Fibroblast of skin of left quadriceps (primary cell): ENCODE results near the gene FGFRL1.
"Not testable (repeated sequence)": the region's sequence is repeated elsewhere in the genome, so short reads cannot be mapped to it uniquely, and the experiment has no call there.

Experiments used
- DNase-seq, 2 experiments: peaks; one replicate each; pipeline ENCODE4 v3.0.0-alpha.2; 2013; ENCODE audit warnings: low read depth in 2 of 2

FGFRL1 gene

GRCh38 chr4:1051472-1051871 lies 40.0 kb downstream of the FGFRL1 start:
- no peak for DNase-seq

- no peak for DNase-seq
Measured at GRCh38 chr4:1052231-1052671, 40.8 kb downstream of the FGFRL1 start.

- peak; percentile 73 to 75 for DNase-seq
Measured at GRCh38 chr4:1053080-1053661, 41.7 kb downstream of the FGFRL1 start.

GRCh38 chr4:1053891-1054290 lies 42.5 kb downstream of the FGFRL1 start:
- not testable (repeated sequence) for DNase-seq

GRCh38 chr4:1054696-1055242 lies 43.3 kb downstream of the FGFRL1 start:
- DNase-seq = not testable (repeated sequence)

GRCh38 chr4:1055243-1055701 lies 43.8 kb downstream of the FGFRL1 start:
- DNase-seq = not testable (repeated sequence)

- DNase-seq = peak in 1 of 2 experiments; percentile 10
Measured at GRCh38 chr4:1055721-1056590, 44.5 kb downstream of the FGFRL1 start.

- no peak for DNase-seq
Measured at GRCh38 chr4:1056671-1057402, 45.4 kb downstream of the FGFRL1 start.

- DNase-seq = no peak
Measured at GRCh38 chr4:1057403-1057745, 45.9 kb downstream of the FGFRL1 start.

GRCh38 chr4:1058198-1058996 lies 47.0 kb downstream of the FGFRL1 start:
- DNase-seq = no peak

GRCh38 chr4:1058997-1059665 lies 47.7 kb downstream of the FGFRL1 start:
- no peak for DNase-seq

- DNase-seq = no peak
Measured at GRCh38 chr4:1060121-1060520, 48.7 kb downstream of the FGFRL1 start.

GRCh38 chr4:1060621-1061020 lies 49.2 kb downstream of the FGFRL1 start:
- DNase-seq = no peak

- no peak for DNase-seq
Measured at GRCh38 chr4:1061056-1061700, 49.8 kb downstream of the FGFRL1 start.

GRCh38 chr4:1061760-1062159 lies 50.3 kb downstream of the FGFRL1 start:
- DNase-seq = no peak

- no peak for DNase-seq
Measured at GRCh38 chr4:1062419-1062818, 51.0 kb downstream of the FGFRL1 start.

- DNase-seq = no peak
Measured at GRCh38 chr4:1065732-1066131, 54.3 kb downstream of the FGFRL1 start.

- DNase-seq = no peak
Measured at GRCh38 chr4:1069394-1069793, 58.0 kb downstream of the FGFRL1 start.

GRCh38 chr4:1072830-1073446 lies 61.5 kb downstream of the FGFRL1 start:
- peak; percentile 13 to 14 for DNase-seq

GRCh38 chr4:1074077-1074476 lies 62.7 kb downstream of the FGFRL1 start:
- no peak for DNase-seq
